Measurements from ENCODE around the gene EFCAB9. TPM values are rescaled to one million over a fixed set of nuclear protein-coding genes. Genes with fewer than 3 reads are reported as not detected.

Gene EFCAB9
- total and polyA plus RNA-seq, 2 of the 8 experiments (the other 6 are each of a cell fraction or from before 2014, with no cell fraction given) = not detected

GRCh38 chr5:172167895-172168294, 26.1 kb upstream of the EFCAB9 start:
- no peak for FAIRE-seq
- Histone ChIP-seq H3K56ac (replicated peaks; ENCODE audit: insufficient read length, low read depth, low read length) (no peak overlapping the region), H3K23ac (ENCODE audit: insufficient read length) (no peak overlapping the region), H3K27ac (ENCODE audit: low read depth, low read length) (no peak overlapping the region), H2BK15ac (ENCODE audit: low read length) (no peak overlapping the region), H3K9ac (replicated peaks in 1 of 4; ENCODE audit: extremely low read depth in 1 of 4, low read depth in 3 of 4, low read length in 3 of 4) (no peak overlapping the region), H2AFZ (ENCODE audit: low read length) (no peak overlapping the region), H3K9me3 (ENCODE audit: insufficient read depth in 2 of 2, low read depth in 1 of 2, low read length in 1 of 2) (no peaks in the 10 kb centered on the region), H4K20me1 (replicated peaks in 1 of 2; ENCODE audit: control insufficient read depth in 1 of 2, insufficient read depth in 2 of 2, low read length in 2 of 2) (no peaks in the 10 kb centered on the region), H2BK5ac (ENCODE audit: low read depth, low read length) (no peak overlapping the region), H3K14ac (ENCODE audit: insufficient read length) (no peak overlapping the region), H3K18ac (ENCODE audit: extremely low read depth, low read length) (no peak overlapping the region), H3K79me1 (ENCODE audit: low read depth, low read length) (peaks cover 8% of the 10 kb centered on the region; the same call in 1 of the 2 replicates), H2BK20ac (ENCODE audit: low read length) (no peak overlapping the region), H4K8ac (ENCODE audit: extremely low read depth, insufficient read depth, low read length) (no peak overlapping the region), H2BK12ac (ENCODE audit: low read depth, low read length) (no peak overlapping the region), H3K4me2 (ENCODE audit: insufficient read depth in 1 of 2, low read depth in 2 of 2, low read length in 2 of 2) (no peak overlapping the region), H3K4me1 (replicated peaks in 1 of 4; ENCODE audit: control insufficient read depth in 3 of 4, insufficient read depth in 4 of 4, low read length in 3 of 4) (peaks cover 0 to 4% (median 3%) of the 10 kb centered on the region in 4 experiments; a peak in 3 of 7 replicates), H3K4ac (replicated peaks; ENCODE audit: insufficient read length, low read depth, low read length) (no peak overlapping the region), H4K5ac (ENCODE audit: insufficient read length, low read depth, low read length) (no peak overlapping the region), H2BK120ac (replicated peaks; ENCODE audit: low read depth, low read length) (no peak overlapping the region), H3K27me3 (replicated peaks in 1 of 4; ENCODE audit: control insufficient read depth in 3 of 4, extremely low read depth in 1 of 4, insufficient read depth in 3 of 4, low read length in 3 of 4) (no peaks in the 10 kb centered on the region), H3K79me2 (ENCODE audit: control insufficient read depth in 1 of 2, insufficient read depth in 2 of 2, low read length in 2 of 2) (no peaks in the 10 kb centered on the region), H4K91ac (replicated peaks; ENCODE audit: insufficient read length, low read length) (no peak overlapping the region), H3K36me3 (ENCODE audit: control insufficient read depth in 2 of 4, insufficient read depth in 4 of 4, low read length in 3 of 4) (no peaks in the 10 kb centered on the region), H2AK5ac (ENCODE audit: low read depth, low read length) (no peak overlapping the region), H3K23me2 (ENCODE audit: low read depth, low read length) (no peaks in the 10 kb centered on the region; the same call in 1 of the 2 replicates), H3K4me3 (ENCODE audit: extremely low read depth in 1 of 4, insufficient read depth in 2 of 4, low read depth in 3 of 4, low read length in 4 of 4) (no peak overlapping the region)
- WGBS, 2 experiments (ENCODE audit: extremely low coverage in 1 of 2, insufficient coverage in 1 of 2, insufficient read length in 1 of 2, insufficient replicate concordance in 2 of 2, low coverage in 1 of 2, low lambda C conversion rate in 2 of 2, missing lambda C conversion rate in 1 of 2) = 88% methylated on average over 7 of the region's 7 CpGs; no CpG with 5 or more reads in 1 of the 2 experiments
- DNase-seq (ENCODE audit: low read depth in 1 of 2, low spot score in 2 of 2) = no peak
- CTCF ChIA-PET (ENCODE audit: partially characterized antibody) = interaction anchor here (1.3 to 1.8 kb wide), 2 partner anchors 16 to 19 kb away, joined by 3 to 4 read pairs; no protein-coding TSS in a partner anchor
- POLR2A ChIA-PET (ENCODE audit: partially characterized antibody) = interaction anchor here (0.6 kb wide), 1 partner anchor 530 kb away, joined by 3 read pairs; no protein-coding TSS in a partner anchor
- TF ChIP-seq PHF8 (conservative IDR thresholded peaks at IDR 0.05; ENCODE audit: low read depth, low read length) = no peak
- TF ChIP-seq CBX8 (IDR thresholded peaks at IDR 0.05; ENCODE audit: borderline replicate concordance, low read depth, low read length) = no peak
- no peak for TF ChIP-seq SRF (IDR thresholded peaks at IDR 0.05; ENCODE audit: low read depth, low read length)
- no peak for TF ChIP-seq SIX5 (IDR thresholded peaks at IDR 0.05; ENCODE audit: low read depth, low read length)
- no peak for TF ChIP-seq SUZ12 (IDR thresholded peaks at IDR 0.05; ENCODE audit: low read length)
- TF ChIP-seq CHD1 (IDR thresholded peaks at IDR 0.05; ENCODE audit: low read depth, low read length) = no peak
- no peak for TF ChIP-seq ATF3 (IDR thresholded peaks at IDR 0.05; ENCODE audit: insufficient read depth, low read depth, low read length)
- TF ChIP-seq CTCF (IDR thresholded peaks at IDR 0.05; ENCODE audit: control extremely low read depth in 1 of 3, insufficient read depth in 1 of 3, low read depth in 1 of 3, low read length in 3 of 3) = no peak
- TF ChIP-seq KDM1A (IDR thresholded peaks at IDR 0.05; ENCODE audit: borderline replicate concordance, low read length) = no peak
- no peak for TF ChIP-seq RXRA (IDR thresholded peaks at IDR 0.05; ENCODE audit: insufficient read depth, low read depth, low read length)
- no peak for TF ChIP-seq EGR1 (IDR thresholded peaks at IDR 0.05; ENCODE audit: borderline replicate concordance, low read depth, low read length)

All from H1 (cell line).